ENCODE data around the gene EXOC2. TPM values are rescaled to one million over a fixed set of nuclear protein-coding genes. Genes with fewer than 3 reads are reported as not detected.

Gene EXOC2
- total RNA-seq, 3 donors from 2014 or later: 19.7 to 37.3 (median 26.5) TPM

DNA sequence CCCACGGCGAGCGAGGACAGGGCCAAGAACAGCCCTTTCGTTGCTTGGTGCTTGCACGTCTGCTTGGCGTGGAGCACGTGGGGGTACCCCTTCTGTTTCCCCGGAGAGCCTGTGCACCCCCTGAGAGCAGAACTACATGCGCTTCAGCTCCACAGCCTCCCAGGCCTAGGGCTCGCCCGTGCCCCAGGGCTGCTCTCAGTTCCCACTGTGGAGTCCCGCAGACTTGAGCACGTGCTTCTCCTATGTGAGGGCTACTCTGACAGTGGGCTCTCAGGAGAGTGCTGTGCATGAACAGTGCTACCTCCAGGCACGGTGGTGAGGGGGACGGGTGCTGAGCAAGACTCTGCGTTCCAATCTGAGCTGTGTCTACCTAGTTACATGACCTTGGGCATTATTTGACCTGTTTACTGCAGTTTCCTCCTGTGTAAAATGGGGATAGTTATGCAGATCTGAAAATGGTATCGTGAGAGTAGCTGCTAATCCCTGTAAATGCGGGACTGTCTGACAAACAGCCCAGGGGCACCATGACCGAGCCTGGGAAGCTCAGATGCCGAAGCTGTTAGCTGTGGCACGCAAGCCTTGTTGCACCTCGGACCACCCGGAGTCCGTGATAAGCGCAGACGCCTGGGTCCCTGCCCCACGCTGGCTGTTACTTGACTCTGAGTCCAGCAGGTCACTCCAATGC is 219.0 kb downstream of the EXOC2 start:
- no peak overlapping the region for H3K27ac ChIP-seq
- H3K9me3 ChIP-seq: no peaks in the 10 kb centered on the region
- DNase-seq (ENCODE audit: low spot score in 2 of 2): no peak
- intact Hi-C loops (cut with DNase I; ENCODE audit: low total_unique reads): loop anchor here (10.0 kb wide), 1 partner anchor 59 kb away; no protein-coding TSS in a partner anchor
- H3K27me3 ChIP-seq: peaks cover 0 to 3% of the 10 kb centered on the region in 2 donors
- TF ChIP-seq, protein P1, sequence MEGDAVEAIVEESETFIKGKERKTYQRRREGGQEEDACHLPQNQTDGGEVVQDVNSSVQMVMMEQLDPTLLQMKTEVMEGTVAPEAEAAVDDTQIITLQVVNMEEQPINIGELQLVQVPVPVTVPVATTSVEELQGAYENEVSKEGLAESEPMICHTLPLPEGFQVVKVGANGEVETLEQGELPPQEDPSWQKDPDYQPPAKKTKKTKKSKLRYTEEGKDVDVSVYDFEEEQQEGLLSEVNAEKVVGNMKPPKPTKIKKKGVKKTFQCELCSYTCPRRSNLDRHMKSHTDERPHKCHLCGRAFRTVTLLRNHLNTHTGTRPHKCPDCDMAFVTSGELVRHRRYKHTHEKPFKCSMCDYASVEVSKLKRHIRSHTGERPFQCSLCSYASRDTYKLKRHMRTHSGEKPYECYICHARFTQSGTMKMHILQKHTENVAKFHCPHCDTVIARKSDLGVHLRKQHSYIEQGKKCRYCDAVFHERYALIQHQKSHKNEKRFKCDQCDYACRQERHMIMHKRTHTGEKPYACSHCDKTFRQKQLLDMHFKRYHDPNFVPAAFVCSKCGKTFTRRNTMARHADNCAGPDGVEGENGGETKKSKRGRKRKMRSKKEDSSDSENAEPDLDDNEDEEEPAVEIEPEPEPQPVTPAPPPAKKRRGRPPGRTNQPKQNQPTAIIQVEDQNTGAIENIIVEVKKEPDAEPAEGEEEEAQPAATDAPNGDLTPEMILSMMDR (IDR thresholded peaks at IDR 0.05): no peak
- no peak for TF ChIP-seq POLR2A (IDR thresholded peaks at IDR 0.05)
- no peak for TF ChIP-seq POLR2AphosphoS5 (IDR thresholded peaks at IDR 0.05)
- no peaks in the 10 kb centered on the region for H3K36me3 ChIP-seq
- H3K4me1 ChIP-seq: no peaks in the 10 kb centered on the region
- H3K4me3 ChIP-seq: no peak overlapping the region

DNA sequence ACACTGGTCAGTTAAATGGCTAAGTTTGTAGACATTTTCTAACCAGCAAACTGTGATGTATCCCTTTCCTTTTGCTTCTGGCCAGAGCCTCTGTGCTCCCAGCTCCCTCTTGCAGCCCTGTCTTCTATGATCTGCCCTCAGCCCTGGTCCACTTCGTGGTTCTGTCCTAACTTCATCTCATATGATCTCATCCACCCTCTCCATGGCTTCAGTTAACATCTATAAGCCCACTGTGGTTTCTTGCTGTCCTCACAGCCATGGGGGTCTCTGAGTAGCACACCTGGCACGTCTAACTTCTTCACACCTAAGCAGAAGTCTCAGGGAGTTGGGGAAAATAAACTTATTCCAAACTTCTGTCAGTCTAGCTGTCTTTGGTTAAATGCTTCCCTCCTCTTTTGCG is 219.6 kb downstream of the EXOC2 start:
- intact Hi-C loops (cut with DNase I; ENCODE audit: low total_unique reads): loop anchor here (10.0 kb wide), 1 partner anchor 59 kb away; no protein-coding TSS in a partner anchor
- Histone ChIP-seq H3K4me1 (no peaks in the 10 kb centered on the region), H3K36me3 (no peaks in the 10 kb centered on the region), H3K4me3 (no peak overlapping the region), H3K27me3 (peaks cover 0 to 3% of the 10 kb centered on the region in 2 donors), H3K9me3 (no peaks in the 10 kb centered on the region), H3K27ac (no peak overlapping the region)
- no peak for DNase-seq (ENCODE audit: low spot score in 2 of 2)
- no peak for TF ChIP-seq POLR2A (IDR thresholded peaks at IDR 0.05)
- TF ChIP-seq POLR2AphosphoS5 (IDR thresholded peaks at IDR 0.05): no peak
- TF ChIP-seq, protein P1 (IDR thresholded peaks at IDR 0.05): no peak

DNA sequence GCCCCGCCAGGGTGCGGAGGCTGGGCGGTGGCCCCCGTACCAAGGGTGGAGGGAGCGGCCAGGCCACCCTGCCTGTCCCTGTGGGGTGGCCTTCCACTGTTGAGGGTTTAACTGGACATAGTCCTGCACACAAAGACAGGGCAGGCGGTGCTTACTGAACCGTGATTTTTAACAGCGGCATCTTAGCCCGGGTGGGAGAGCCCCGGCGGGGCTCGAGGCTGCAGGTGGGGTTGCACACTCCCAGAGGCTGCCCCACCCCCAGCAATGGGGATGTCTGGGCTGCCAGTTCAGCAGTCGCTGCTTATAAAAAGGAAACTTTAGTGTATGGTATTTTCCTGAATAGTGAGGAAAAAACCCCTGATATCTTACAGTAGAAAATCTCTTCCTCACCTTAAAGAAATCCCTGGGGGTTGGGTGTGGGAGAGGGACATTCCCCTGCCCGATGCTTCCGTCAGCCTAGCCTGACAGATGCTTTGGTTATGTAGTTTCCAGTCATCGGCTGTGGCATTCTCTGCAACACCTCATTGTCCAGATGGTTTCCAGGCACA is 222.0 kb downstream of the EXOC2 start:
- Histone ChIP-seq H3K9me3 (no peaks in the 10 kb centered on the region), H3K4me3 (no peak overlapping the region), H3K27me3 (peaks cover 3 to 14% of the 10 kb centered on the region in 2 donors), H3K4me1 (no peaks in the 10 kb centered on the region), H3K36me3 (no peaks in the 10 kb centered on the region), H3K27ac (no peak overlapping the region)
- no peak for DNase-seq (ENCODE audit: low spot score in 2 of 2)
- intact Hi-C loops (cut with DNase I; ENCODE audit: low total_unique reads): loop anchor here (10.0 kb wide), 1 partner anchor 56 kb away; no protein-coding TSS in a partner anchor
- TF ChIP-seq POLR2A (IDR thresholded peaks at IDR 0.05): no peak
- TF ChIP-seq, protein P1 (IDR thresholded peaks at IDR 0.05): no peak
- no peak for TF ChIP-seq POLR2AphosphoS5 (IDR thresholded peaks at IDR 0.05)

DNA sequence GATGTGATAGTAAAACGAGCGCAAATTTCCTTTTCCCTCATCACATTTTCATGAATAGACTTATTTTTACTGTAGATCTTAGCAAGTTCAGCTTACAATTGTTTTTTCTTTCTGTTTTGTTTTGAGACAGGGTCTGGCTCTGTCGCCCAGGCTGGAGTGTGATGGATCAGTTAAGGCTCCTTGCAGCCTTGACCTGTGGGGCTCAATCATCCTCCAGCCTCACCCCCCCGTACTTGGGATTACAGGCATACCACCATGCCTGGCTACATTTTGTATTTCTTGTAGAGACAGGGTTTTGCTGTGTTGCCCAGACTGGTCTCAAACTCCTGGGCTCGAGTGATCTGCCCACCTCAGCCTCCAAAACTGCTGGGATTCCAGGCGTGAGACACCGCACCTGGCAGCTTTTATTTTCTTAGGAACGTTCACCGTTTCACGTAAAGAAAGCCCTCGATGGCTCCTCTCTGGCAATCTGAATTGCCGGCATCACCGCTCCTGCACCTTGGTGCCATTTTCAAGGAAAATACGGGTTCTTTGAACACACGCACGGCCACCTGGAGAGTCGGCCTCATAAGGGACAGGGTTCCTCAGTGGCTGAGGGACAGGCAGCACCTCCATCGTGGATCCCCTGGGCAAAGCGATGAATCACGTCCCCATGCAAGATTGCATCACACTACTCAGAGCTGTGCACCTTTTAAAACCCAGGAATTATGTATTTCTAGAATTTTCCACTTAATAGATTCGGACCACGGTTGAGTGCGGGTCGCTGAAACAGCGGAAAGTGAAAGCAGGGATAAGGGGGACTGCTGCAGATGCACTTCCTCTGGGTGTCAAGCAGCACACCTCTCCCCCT is 222.7 kb downstream of the EXOC2 start:
- Histone ChIP-seq H3K4me1 (no peaks in the 10 kb centered on the region), H3K9me3 (no peaks in the 10 kb centered on the region), H3K36me3 (no peaks in the 10 kb centered on the region), H3K27ac (no peak overlapping the region), H3K4me3 (no peak overlapping the region), H3K27me3 (peaks cover 3 to 21% of the 10 kb centered on the region in 2 donors)
- no peak for DNase-seq (ENCODE audit: low spot score in 2 of 2)
- intact Hi-C loops (cut with DNase I; ENCODE audit: low total_unique reads): loop anchor here (10.0 kb wide), 1 partner anchor 55 kb away; no protein-coding TSS in a partner anchor
- TF ChIP-seq POLR2AphosphoS5 (IDR thresholded peaks at IDR 0.05) (no peak), POLR2A (IDR thresholded peaks at IDR 0.05) (no peak)
- TF ChIP-seq, protein P1 (IDR thresholded peaks at IDR 0.05): no peak

All from breast epithelium (tissue), 4 donors.